Measurements from ENCODE around the gene CD200. TPM values are rescaled to one million over a fixed set of nuclear protein-coding genes. Genes with fewer than 3 reads are reported as not detected.

CD200 gene
- total RNA-seq, 1 donor from 2014 or later: 67.0 TPM

- Mint-ChIP-seq H3K27me3 (ENCODE audit: low read depth) (no peaks in the 10 kb centered on the region), H3K4me3 (no peak overlapping the region), H3K9me3 (no peaks in the 10 kb centered on the region), H3K36me3 (ENCODE audit: low read depth) (peaks cover 36% of the 10 kb centered on the region), H3K4me1 (peaks cover 82% of the 10 kb centered on the region), H3K27ac (ENCODE audit: unreplicated experiment) (no peak overlapping the region)
- no peak for TF ChIP-seq CTCF (conservative IDR thresholded peaks at IDR 0.05)
- DNase-seq (ENCODE audit: low read depth, low spot score): no peak
Observed at GRCh38 chr3:112352720-112353119, 19.8 kb downstream of the CD200 start.

- H3K4me1 Mint-ChIP-seq: peaks cover 75% of the 10 kb centered on the region
- TF ChIP-seq CTCF (conservative IDR thresholded peaks at IDR 0.05): no peak
Observed at GRCh38 chr3:112353365-112353764, 20.4 kb downstream of the CD200 start.

GRCh38 chr3:112354642-112355306 lies 21.8 kb downstream of the CD200 start:
- Mint-ChIP-seq H3K36me3 (ENCODE audit: low read depth) (peaks cover 37% of the 10 kb centered on the region), H3K27me3 (ENCODE audit: low read depth) (no peaks in the 10 kb centered on the region), H3K4me3 (peak overlapping the region; percentile 14), H3K27ac (ENCODE audit: unreplicated experiment) (peak overlapping the region; percentile 79), H3K4me1 (peaks cover 63% of the 10 kb centered on the region), H3K9me3 (no peaks in the 10 kb centered on the region)
- DNase-seq (ENCODE audit: low read depth, low spot score): no peak
- TF ChIP-seq CTCF (conservative IDR thresholded peaks at IDR 0.05): no peak

More at GRCh38 chr3:112353365-112353764, 20.4 kb downstream of the CD200 start:
- H3K4me3 Mint-ChIP-seq: no peak overlapping the region
- H3K27me3 Mint-ChIP-seq (ENCODE audit: low read depth): no peaks in the 10 kb centered on the region
- no peaks in the 10 kb centered on the region for H3K9me3 Mint-ChIP-seq
- peak overlapping the region; percentile 44 for H3K27ac Mint-ChIP-seq (ENCODE audit: unreplicated experiment)
- H3K36me3 Mint-ChIP-seq (ENCODE audit: low read depth): peaks cover 33% of the 10 kb centered on the region
- no peak for DNase-seq (ENCODE audit: low read depth, low spot score)

GRCh38 chr3:112355307-112355687 lies 22.3 kb downstream of the CD200 start:
- Mint-ChIP-seq H3K4me3 (no peak overlapping the region), H3K27me3 (ENCODE audit: low read depth) (no peaks in the 10 kb centered on the region), H3K27ac (ENCODE audit: unreplicated experiment) (no peak overlapping the region), H3K4me1 (peaks cover 58% of the 10 kb centered on the region), H3K36me3 (ENCODE audit: low read depth) (peaks cover 37% of the 10 kb centered on the region), H3K9me3 (no peaks in the 10 kb centered on the region)
- DNase-seq (ENCODE audit: low read depth, low spot score): no peak
- TF ChIP-seq CTCF (conservative IDR thresholded peaks at IDR 0.05): no peak

- H3K27me3 Mint-ChIP-seq (ENCODE audit: low read depth): no peaks in the 10 kb centered on the region
- TF ChIP-seq CTCF (conservative IDR thresholded peaks at IDR 0.05): no peak
- peaks cover 41% of the 10 kb centered on the region for H3K36me3 Mint-ChIP-seq (ENCODE audit: low read depth)
- DNase-seq (ENCODE audit: low read depth, low spot score): no peak
- H3K4me3 Mint-ChIP-seq: no peak overlapping the region
- peaks cover 29% of the 10 kb centered on the region for H3K4me1 Mint-ChIP-seq
- no peaks in the 10 kb centered on the region for H3K9me3 Mint-ChIP-seq
- H3K27ac Mint-ChIP-seq (ENCODE audit: unreplicated experiment): no peak overlapping the region
Observed at GRCh38 chr3:112357930-112358780, 25.2 kb downstream of the CD200 start.
